Measurements from ENCODE around the gene NUCB2.

GRCh38 chr11:17351172-17351509 lies 74.6 kb downstream of the NUCB2 start:
- TF ChIP-seq CTCF (IDR thresholded peaks at IDR 0.05; ENCODE audit: low read depth, low read length, poor library complexity, severe bottlenecking) = peak; percentile 23
- no peak for TF ChIP-seq EZH2phosphoT487 (IDR thresholded peaks at IDR 0.05; ENCODE audit: borderline replicate concordance, low read length)

Measured in DOHH2 (cell line).